HepG2 (cell line): ENCODE results near the gene ITIH3. TPM values are rescaled to one million over a fixed set of nuclear protein-coding genes. Genes with fewer than 3 reads are reported as not detected.

Experiments used
- ARID5B ChIP-seq: IDR thresholded peaks from 2 replicates; pipeline ENCODE4 v1.4.0; 2020; ENCODE audit warnings: mild to moderate bottlenecking, missing genetic modification reagents
- CEBPG ChIP-seq: IDR thresholded peaks from 2 replicates; pipeline ENCODE4 v1.6.1; 2016
- EED ChIP-seq: sonication (generic); formaldehyde crosslinking; IDR thresholded peaks from 2 replicates; pipeline ENCODE4 v1.5.0; 2020; ENCODE audit warnings: mild to moderate bottlenecking, missing genetic modification reagents
- ELF4 ChIP-seq: sonication (generic); formaldehyde crosslinking; IDR thresholded peaks from 2 replicates; pipeline ENCODE4 v1.5.0; 2020; ENCODE audit warnings: missing genetic modification reagents, mild to moderate bottlenecking, moderate library complexity, borderline replicate concordance
- MTERF4 ChIP-seq: sonication (generic); formaldehyde crosslinking; IDR thresholded peaks from 2 replicates; pipeline ENCODE4 v1.8.0; 2023; ENCODE audit warnings: mild to moderate bottlenecking, missing genetic modification reagents
- MTF2 ChIP-seq: sonication (generic); formaldehyde crosslinking; IDR thresholded peaks from 2 replicates; pipeline ENCODE4 v1.5.0; 2020; ENCODE audit warnings: missing genetic modification reagents, borderline replicate concordance
- NKX3-1 ChIP-seq: sonication (generic); formaldehyde crosslinking; IDR thresholded peaks from 2 replicates; pipeline ENCODE4 v1.5.0; 2020; ENCODE audit warnings: missing genetic modification reagents
- PHF8 ChIP-seq: sonication (generic); formaldehyde crosslinking; IDR thresholded peaks from 2 replicates; pipeline ENCODE4 v1.5.0; 2020; ENCODE audit warnings: missing genetic modification reagents
- RBFOX2 ChIP-seq: fragments of 200-400 bp; formaldehyde crosslinking; IDR thresholded peaks from 2 replicates; pipeline ENCODE4 v1.6.1; 2017; ENCODE audit warnings: low read depth, mild to moderate bottlenecking, low read length
- SOX13 ChIP-seq, 3 experiments: fragments of 450-650 bp in 1 of 3; sonication (generic) in 1 of 3; formaldehyde crosslinking in 1 of 3; IDR thresholded peaks in 2 of 3; conservative IDR thresholded peaks in 1 of 3; 2 replicates each; pipeline versions ENCODE4 v1.5.0 to v1.6.1; 2016 to 2020; ENCODE audit warnings: antibody characterized with exemption in 1 of 3, mild to moderate bottlenecking in 1 of 3, missing compliant biosample characterization in 1 of 3, missing genetic modification reagents in 1 of 3, moderate library complexity in 1 of 3
- ZNF142 ChIP-seq: sonication (generic); formaldehyde crosslinking; IDR thresholded peaks from 2 replicates; pipeline ENCODE4 v1.4.0; 2020; ENCODE audit warnings: missing genetic modification reagents
- ZNF557 ChIP-seq: sonication (generic); formaldehyde crosslinking; IDR thresholded peaks from 2 replicates; pipeline ENCODE4 v1.4.0; 2020; ENCODE audit warnings: missing genetic modification reagents
- ZNF574 ChIP-seq: sonication (generic); formaldehyde crosslinking; IDR thresholded peaks from 2 replicates; pipeline ENCODE4 v1.4.0; 2020; ENCODE audit warnings: missing genetic modification reagents
- ZNF703 ChIP-seq: sonication (generic); formaldehyde crosslinking; IDR thresholded peaks from 2 replicates; pipeline ENCODE4 v1.5.1; 2020; ENCODE audit warnings: missing genetic modification reagents, mild to moderate bottlenecking, moderate library complexity, borderline replicate concordance
- ZNF790 ChIP-seq: sonication (generic); formaldehyde crosslinking; IDR thresholded peaks from 2 replicates; pipeline ENCODE4 v1.8.0; 2022; ENCODE audit warnings: missing genetic modification reagents, mild to moderate bottlenecking, borderline replicate concordance
- polyA plus RNA-seq, 8 experiments: library from polyadenylated mRNA; depleted of rRNA in 3 of 8; stranded (reverse) in 7 of 8; unstranded in 1 of 8; fragments of >200 nt; fragmentation: Illumina TruSeq in 4 of 8; extraction: Trizol in 4 of 8; gene quantifications; 2 replicates each; pipeline versions ENCODE4 v1.2.1 to v1.2.3, GENCODE V29; 2011 to 2016; ENCODE audit warnings: low read depth in 4 of 8, missing spikeins in 1 of 8, mixed read lengths in 1 of 8; ENCODE audit not compliant: insufficient read depth in 1 of 8
- total RNA-seq, 5 experiments: library from RNA; depleted of rRNA; stranded (reverse); fragments of >200 nt; fragmentation: Illumina TruSeq; extraction: Trizol; gene quantifications; 2 replicates each; pipeline ENCODE4 v1.2.3, GENCODE V29; 2016; ENCODE audit warnings: low read depth in 1 of 5

ITIH3 gene
- total and polyA plus RNA-seq, 2 of the 13 experiments (the other 11 are each of a cell fraction or from before 2014, with no cell fraction given), result 105 to 632 TPM

GRCh38 chr3:52811452-52812011 lies 16.9 kb downstream of the ITIH3 start (continued):
- TF ChIP-seq ARID5B (0 out of 2 replicates have a peak, but pooled peaks have one; percentile 18), ZNF703 (CRISPR knock-in tag) (no peak), NKX3-1 (CRISPR knock-in tag) (no peak), CEBPG (CRISPR knock-in tag) (peak; percentile 64; the same call in 1 of the 2 replicates), ZNF574 (0 out of 2 replicates have a peak, but pooled peaks have one; percentile 32), PHF8 (CRISPR knock-in tag) (no peak), ELF4 (CRISPR knock-in tag) (no peak), ZNF557 (CRISPR knock-in tag) (0 out of 2 replicates have a peak, but pooled peaks have one; percentile 79), MTERF4 (CRISPR knock-in tag) (no peak), RBFOX2 (no peak), SOX13 (IDR thresholded peaks at IDR 0.05) (no peak), SOX13 (CRISPR knock-in tag; conservative IDR thresholded peaks at IDR 0.05 in 1 of 2, IDR thresholded peaks at IDR 0.05 in 1 of 2) (no peak), ZNF142 (CRISPR knock-in tag) (no peak), ZNF790 (CRISPR knock-in tag) (no peak), EED (CRISPR knock-in tag) (no peak), MTF2 (CRISPR knock-in tag) (no peak)
